ENCODE results near the gene P2RX6. TPM values are rescaled to one million over a fixed set of nuclear protein-coding genes. Genes with fewer than 3 reads are reported as not detected.
"Not testable (repeated sequence)": the region's sequence is repeated elsewhere in the genome, so short reads cannot be mapped to it uniquely, and the experiment has no call there.

P2RX6 gene
- total RNA-seq, 1 donor from 2014 or later: 0.07 TPM

- Mint-ChIP-seq H3K27me3 (ENCODE audit: low read depth) (peaks cover 8% of the 10 kb centered on the region), H3K36me3 (ENCODE audit: low read depth) (no peaks in the 10 kb centered on the region), H3K4me1 (ENCODE audit: low read depth) (peaks cover 10% of the 10 kb centered on the region), H3K27ac (no peak overlapping the region), H3K4me3 (ENCODE audit: low read depth) (no peak overlapping the region), H3K9me3 (no peaks in the 10 kb centered on the region)
- no peak for DNase-seq (ENCODE audit: low spot score)
- intact Hi-C loops (cut with micrococcal nuclease): no loop called here
These were observed 40.5 kb downstream of the P2RX6 start for GRCh38 chr22:21055564-21055834.

DNA sequence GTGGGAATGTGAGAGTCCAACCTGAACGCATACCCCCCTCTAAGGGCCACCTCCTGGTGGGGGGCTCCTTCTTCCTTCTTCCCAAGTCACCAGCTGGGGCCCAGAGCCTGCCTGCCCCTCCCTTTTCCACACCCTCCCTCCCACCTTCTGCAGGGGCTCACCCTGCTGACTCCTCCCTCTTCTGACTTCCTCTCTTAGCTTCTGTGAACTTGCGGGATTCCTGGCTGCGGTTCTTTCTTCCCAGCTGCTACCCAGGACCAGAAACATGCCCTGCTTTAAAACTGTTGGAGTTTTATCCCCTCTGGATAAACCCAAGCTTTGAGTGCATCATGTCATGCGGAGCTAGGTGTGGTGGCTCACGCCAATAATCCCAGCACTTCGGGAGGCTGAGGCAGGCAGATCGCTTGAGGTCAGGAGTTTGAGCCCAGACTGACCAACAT is 40.9 kb downstream of the P2RX6 start:
- Mint-ChIP-seq H3K36me3 (ENCODE audit: low read depth) (no peaks in the 10 kb centered on the region), H3K27ac (no peak overlapping the region), H3K9me3 (no peaks in the 10 kb centered on the region), H3K27me3 (ENCODE audit: low read depth) (peaks cover 8% of the 10 kb centered on the region), H3K4me1 (ENCODE audit: low read depth) (peaks cover 10% of the 10 kb centered on the region), H3K4me3 (ENCODE audit: low read depth) (no peak overlapping the region)
- intact Hi-C loops (cut with micrococcal nuclease): no loop called here
- DNase-seq (ENCODE audit: low spot score): no peak

GRCh38 chr22:21060363-21060762 is 45.4 kb downstream of the P2RX6 start:
- peaks cover 10% of the 10 kb centered on the region for H3K4me1 Mint-ChIP-seq (ENCODE audit: low read depth)
- H3K27ac Mint-ChIP-seq; H3K36me3 Mint-ChIP-seq (ENCODE audit: low read depth); H3K9me3 Mint-ChIP-seq; DNase-seq (ENCODE audit: low spot score); H3K27me3 Mint-ChIP-seq (ENCODE audit: low read depth); H3K4me3 Mint-ChIP-seq (ENCODE audit: low read depth); intact Hi-C loops (cut with micrococcal nuclease): not testable (repeated sequence)

DNA sequence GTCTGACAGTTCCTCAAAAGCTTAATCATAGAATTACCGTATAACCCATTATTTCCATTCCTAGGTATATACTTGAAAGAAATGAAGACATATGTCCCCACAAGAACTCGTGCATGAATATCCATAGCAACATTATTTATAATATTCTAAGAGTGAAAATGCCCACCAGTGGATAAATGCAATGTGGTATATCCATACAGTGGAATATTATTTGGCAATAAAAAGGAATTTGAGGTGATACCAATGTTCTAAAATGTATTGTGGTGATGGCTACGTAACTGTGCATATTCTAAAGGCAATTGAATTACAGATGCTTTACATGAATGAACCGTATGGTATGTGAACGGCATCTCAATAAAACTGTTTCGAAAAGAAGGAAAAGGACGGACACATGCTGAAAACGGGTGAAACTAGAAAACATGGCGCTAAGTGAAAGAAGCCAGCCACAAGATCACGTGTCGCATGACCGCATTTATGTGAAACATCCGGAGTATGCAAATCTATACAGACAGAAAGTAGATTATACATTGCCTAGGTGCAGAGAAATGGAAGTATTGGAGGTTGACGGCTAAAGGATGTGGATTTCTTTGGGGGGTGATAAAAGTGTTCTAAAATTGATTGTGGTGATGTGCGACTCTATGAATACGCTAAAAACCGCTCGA is 46.8 kb downstream of the P2RX6 start:
- H3K36me3 Mint-ChIP-seq (ENCODE audit: low read depth); H3K4me3 Mint-ChIP-seq (ENCODE audit: low read depth); H3K27ac Mint-ChIP-seq; DNase-seq (ENCODE audit: low spot score); intact Hi-C loops (cut with micrococcal nuclease); H3K4me1 Mint-ChIP-seq (ENCODE audit: low read depth); H3K27me3 Mint-ChIP-seq (ENCODE audit: low read depth); H3K9me3 Mint-ChIP-seq: not testable (repeated sequence)

DNA sequence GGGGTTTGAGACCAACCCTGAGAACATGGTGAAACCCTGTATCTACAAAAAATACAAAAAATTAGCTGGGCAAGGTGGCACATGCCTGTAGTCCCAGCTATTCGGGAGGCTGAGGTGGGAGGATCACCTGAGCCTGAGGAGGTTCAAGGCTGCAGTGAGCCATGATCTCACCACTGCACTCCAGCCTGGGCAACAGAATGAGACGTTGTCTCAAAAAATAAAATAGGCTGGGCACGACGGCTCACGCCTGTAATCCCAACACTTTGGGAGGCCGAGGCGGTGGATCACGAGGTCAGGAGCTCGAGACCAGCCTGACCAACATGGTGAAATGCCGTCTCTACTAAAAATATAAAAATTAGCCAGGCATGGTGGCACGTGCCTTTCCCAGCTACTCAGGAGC is 49.5 kb downstream of the P2RX6 start:
- H3K4me3 Mint-ChIP-seq (ENCODE audit: low read depth); H3K27me3 Mint-ChIP-seq (ENCODE audit: low read depth); H3K27ac Mint-ChIP-seq; intact Hi-C loops (cut with micrococcal nuclease); H3K4me1 Mint-ChIP-seq (ENCODE audit: low read depth); H3K9me3 Mint-ChIP-seq; H3K36me3 Mint-ChIP-seq (ENCODE audit: low read depth); DNase-seq (ENCODE audit: low spot score): not testable (repeated sequence)

- Mint-ChIP-seq H3K4me3 (ENCODE audit: low read depth) (no peak overlapping the region), H3K4me1 (ENCODE audit: low read depth) (peaks cover 4% of the 10 kb centered on the region), H3K27ac (no peak overlapping the region), H3K36me3 (ENCODE audit: low read depth) (no peaks in the 10 kb centered on the region), H3K27me3 (ENCODE audit: low read depth) (no peaks in the 10 kb centered on the region), H3K9me3 (no peaks in the 10 kb centered on the region)
- intact Hi-C loops (cut with micrococcal nuclease): no loop called here
- DNase-seq (ENCODE audit: low spot score): no peak
These were observed 50.2 kb downstream of the P2RX6 start for GRCh38 chr22:21064917-21065864.

DNA sequence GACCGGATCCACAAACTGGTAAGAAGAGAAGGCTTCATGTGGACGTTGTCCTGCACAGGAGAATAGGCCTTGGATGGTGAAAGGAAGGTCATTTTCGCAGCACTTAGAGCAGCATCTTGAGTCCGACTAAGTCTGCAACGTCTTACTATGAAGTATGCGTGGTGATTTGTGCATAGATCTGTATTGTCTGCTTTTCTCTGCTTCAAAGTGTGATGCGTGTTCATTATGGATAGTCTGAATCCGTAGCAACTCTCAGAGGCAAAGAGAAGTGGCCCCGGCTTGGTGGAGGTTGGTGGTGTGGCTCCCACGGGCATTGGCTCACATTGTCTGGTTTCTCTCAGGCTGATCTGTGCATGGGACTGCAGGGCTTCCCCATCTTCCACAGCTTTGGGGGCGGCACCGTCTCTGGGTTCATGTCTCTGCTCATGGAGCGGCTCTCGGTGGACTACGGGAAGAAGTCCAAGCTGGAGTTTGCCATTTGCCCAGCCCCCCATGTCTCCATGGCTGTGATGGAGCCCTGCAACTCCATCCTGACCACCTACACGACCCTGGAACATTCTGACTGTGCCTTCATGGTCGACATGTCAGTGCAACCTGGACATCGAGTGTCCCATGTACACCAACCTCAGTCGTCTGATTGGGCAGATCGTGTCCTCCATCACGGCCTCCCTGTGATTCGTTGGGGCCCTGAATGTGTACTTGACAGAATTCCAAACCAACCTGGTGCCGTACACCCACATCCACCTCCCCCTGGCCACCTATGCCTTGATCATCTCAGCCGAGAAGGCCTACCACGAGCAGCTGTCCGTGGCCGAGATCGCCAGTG is 52.3 kb downstream of the P2RX6 start:
- Mint-ChIP-seq H3K9me3 (no peaks in the 10 kb centered on the region), H3K27ac (no peak overlapping the region), H3K4me3 (ENCODE audit: low read depth) (no peak overlapping the region), H3K27me3 (ENCODE audit: low read depth) (no peaks in the 10 kb centered on the region), H3K36me3 (ENCODE audit: low read depth) (no peaks in the 10 kb centered on the region), H3K4me1 (ENCODE audit: low read depth) (peaks cover 4% of the 10 kb centered on the region)
- intact Hi-C loops (cut with micrococcal nuclease): no loop called here
- DNase-seq (ENCODE audit: low spot score): no peak

GRCh38 chr22:21067901-21068680 is 53.1 kb downstream of the P2RX6 start:
- no peak overlapping the region for H3K27ac Mint-ChIP-seq
- H3K4me1 Mint-ChIP-seq (ENCODE audit: low read depth): peaks cover 4% of the 10 kb centered on the region
- intact Hi-C loops (cut with micrococcal nuclease): no loop called here
- H3K27me3 Mint-ChIP-seq (ENCODE audit: low read depth): no peaks in the 10 kb centered on the region
- H3K36me3 Mint-ChIP-seq (ENCODE audit: low read depth): no peaks in the 10 kb centered on the region
- no peaks in the 10 kb centered on the region for H3K9me3 Mint-ChIP-seq
- no peak overlapping the region for H3K4me3 Mint-ChIP-seq (ENCODE audit: low read depth)
- no peak for DNase-seq (ENCODE audit: low spot score)

- Mint-ChIP-seq H3K4me3 (ENCODE audit: low read depth) (no peak overlapping the region), H3K9me3 (no peaks in the 10 kb centered on the region), H3K36me3 (ENCODE audit: low read depth) (no peaks in the 10 kb centered on the region), H3K27ac (no peak overlapping the region), H3K27me3 (ENCODE audit: low read depth) (no peaks in the 10 kb centered on the region), H3K4me1 (ENCODE audit: low read depth) (peaks cover 4% of the 10 kb centered on the region)
- intact Hi-C loops (cut with micrococcal nuclease): no loop called here
- DNase-seq (ENCODE audit: low spot score): no peak
These were observed 53.8 kb downstream of the P2RX6 start for GRCh38 chr22:21068681-21069276.

DNA sequence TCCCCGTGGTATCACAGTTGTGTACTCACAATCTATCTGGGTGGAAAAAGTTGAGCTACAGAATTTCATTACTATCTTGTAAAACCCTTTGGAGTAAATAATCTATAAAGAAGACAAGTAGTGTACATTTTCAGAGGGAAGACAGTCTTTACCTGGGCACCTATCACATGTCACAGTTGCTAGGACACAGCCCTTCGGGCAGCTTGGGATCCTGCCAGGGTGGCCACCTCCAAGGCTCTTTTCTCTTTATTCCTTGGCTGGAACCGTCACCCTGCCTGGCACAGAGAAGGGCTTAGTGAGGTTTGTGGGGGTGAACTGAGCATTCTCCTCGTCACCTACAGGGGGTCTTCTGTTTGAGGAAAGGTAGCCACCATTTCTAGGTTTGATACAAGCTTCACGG is 54.4 kb downstream of the P2RX6 start:
- intact Hi-C loops (cut with micrococcal nuclease): no loop called here
- Mint-ChIP-seq H3K27ac (no peak overlapping the region), H3K4me3 (ENCODE audit: low read depth) (no peak overlapping the region), H3K36me3 (ENCODE audit: low read depth) (no peaks in the 10 kb centered on the region), H3K9me3 (no peaks in the 10 kb centered on the region), H3K27me3 (ENCODE audit: low read depth) (no peaks in the 10 kb centered on the region), H3K4me1 (ENCODE audit: low read depth) (peaks cover 4% of the 10 kb centered on the region)
- DNase-seq (ENCODE audit: low spot score): no peak

- Mint-ChIP-seq H3K36me3 (ENCODE audit: low read depth) (no peaks in the 10 kb centered on the region), H3K4me3 (ENCODE audit: low read depth) (no peak overlapping the region), H3K9me3 (no peaks in the 10 kb centered on the region), H3K27me3 (ENCODE audit: low read depth) (no peaks in the 10 kb centered on the region), H3K4me1 (ENCODE audit: low read depth) (peaks cover 4% of the 10 kb centered on the region), H3K27ac (no peak overlapping the region)
- DNase-seq (ENCODE audit: low spot score): no peak
- intact Hi-C loops (cut with micrococcal nuclease): no loop called here
These were observed 56.0 kb downstream of the P2RX6 start for GRCh38 chr22:21070690-21071615.
